ENCODE measurements around the gene NT5C. TPM values are rescaled to one million over a fixed set of nuclear protein-coding genes. Genes with fewer than 3 reads are reported as not detected.

Gene NT5C
- total RNA-seq (10 to 100 TPM; 13.6 to 27.2 TPM), polyA plus RNA-seq (10 to 100 TPM; 22.5 to 26.4 TPM)

DNA sequence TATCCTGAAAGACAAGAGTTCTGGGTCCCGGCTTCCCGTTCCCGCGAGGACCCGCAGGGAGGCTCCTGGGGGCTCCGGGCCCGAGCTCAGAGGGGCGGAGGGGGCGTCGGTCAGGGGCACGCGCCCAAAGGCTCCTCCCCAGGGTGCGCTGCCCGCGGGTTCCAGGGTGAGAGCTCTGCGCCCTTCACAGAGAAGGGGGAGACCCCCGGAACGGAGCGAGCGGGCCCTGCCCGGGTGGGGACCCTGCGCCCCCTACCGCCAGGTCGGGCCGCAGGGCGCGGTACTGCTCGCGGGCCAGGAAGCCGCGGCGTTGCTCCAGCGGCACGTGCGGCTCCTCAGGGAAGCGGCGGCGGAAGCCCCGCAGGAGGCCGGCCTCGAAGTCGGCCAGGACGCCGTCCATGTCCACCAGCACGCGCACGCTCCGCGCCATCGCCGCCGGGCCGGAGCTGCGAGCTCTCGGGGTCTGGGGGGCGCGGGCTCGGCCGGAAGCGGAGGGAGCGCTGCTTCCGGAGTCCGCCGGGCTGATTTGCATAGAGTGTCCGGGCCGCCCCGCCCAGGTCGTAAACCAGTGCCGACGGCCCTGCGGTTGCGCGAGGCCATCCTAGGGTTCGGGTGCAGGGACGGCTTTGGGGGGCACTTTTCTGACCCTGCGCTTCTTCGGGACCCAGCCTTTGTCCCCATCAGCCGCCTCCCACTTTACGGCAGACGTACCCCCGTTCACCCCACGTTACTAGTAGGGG, at the start of gene NT5C:
Gene NT5C (minus strand): TSS at position 465 of the 740 bp plus-strand sequence. CDS start 35 bp downstream, at position 430.
- H3K4me3 ChIP-seq (ENCODE audit: low read depth in 1 of 3, low read length in 3 of 3) = peak within 1 kb of the TSS; percentile 49 to 95 (median 81)
- H3K9me3 ChIP-seq (ENCODE audit: control insufficient read depth in 4 of 4, low read length in 3 of 4) = no peaks in the 10 kb centered on the region
- peaks cover 0 to 14% (median 5%) of the 10 kb centered on the region in 4 donors for H3K36me3 ChIP-seq (ENCODE audit: control insufficient read depth in 4 of 4, insufficient read depth in 3 of 4, low read depth in 1 of 4, low read length in 3 of 4)
- H3K27me3 ChIP-seq (ENCODE audit: control insufficient read depth in 4 of 4, insufficient read depth in 4 of 4, low read length in 3 of 4) = no peaks in the 10 kb centered on the region
- H3K27ac ChIP-seq (ENCODE audit: low read depth in 1 of 2, low read length in 2 of 2) = peak within 1 kb of the TSS; percentile 61 to 80
- TF ChIP-seq RXRA (IDR thresholded peaks at IDR 0.05) (peak in 1 of 2 donors; percentile 44), NR2F2 (IDR thresholded peaks at IDR 0.05) (no peak), GABPA (IDR thresholded peaks at IDR 0.05 in 1 of 2, conservative IDR thresholded peaks at IDR 0.05 in 1 of 2) (peak; percentile 59 to 85), RAD21 (IDR thresholded peaks at IDR 0.05) (peak in 1 of 2 donors; percentile 14), SP1 (IDR thresholded peaks at IDR 0.05) (no peak)
- TF ChIP-seq, protein P1, sequence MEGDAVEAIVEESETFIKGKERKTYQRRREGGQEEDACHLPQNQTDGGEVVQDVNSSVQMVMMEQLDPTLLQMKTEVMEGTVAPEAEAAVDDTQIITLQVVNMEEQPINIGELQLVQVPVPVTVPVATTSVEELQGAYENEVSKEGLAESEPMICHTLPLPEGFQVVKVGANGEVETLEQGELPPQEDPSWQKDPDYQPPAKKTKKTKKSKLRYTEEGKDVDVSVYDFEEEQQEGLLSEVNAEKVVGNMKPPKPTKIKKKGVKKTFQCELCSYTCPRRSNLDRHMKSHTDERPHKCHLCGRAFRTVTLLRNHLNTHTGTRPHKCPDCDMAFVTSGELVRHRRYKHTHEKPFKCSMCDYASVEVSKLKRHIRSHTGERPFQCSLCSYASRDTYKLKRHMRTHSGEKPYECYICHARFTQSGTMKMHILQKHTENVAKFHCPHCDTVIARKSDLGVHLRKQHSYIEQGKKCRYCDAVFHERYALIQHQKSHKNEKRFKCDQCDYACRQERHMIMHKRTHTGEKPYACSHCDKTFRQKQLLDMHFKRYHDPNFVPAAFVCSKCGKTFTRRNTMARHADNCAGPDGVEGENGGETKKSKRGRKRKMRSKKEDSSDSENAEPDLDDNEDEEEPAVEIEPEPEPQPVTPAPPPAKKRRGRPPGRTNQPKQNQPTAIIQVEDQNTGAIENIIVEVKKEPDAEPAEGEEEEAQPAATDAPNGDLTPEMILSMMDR (IDR thresholded peaks at IDR 0.05; ENCODE audit: low read depth, low read length, missing input control) = peak; percentile 39
- under 1% methylated on average over 82 of the region's 82 CpGs for WGBS
- peak; percentile 80 for DNase-seq (ENCODE audit: low spot score)
- H3K9ac ChIP-seq (ENCODE audit: low read depth in 1 of 2, low read length in 2 of 2) = no peak within 1 kb of the TSS
- peaks cover 0 to 2% (median 1%) of the 10 kb centered on the region in 4 donors for H3K4me1 ChIP-seq (ENCODE audit: control insufficient read depth in 4 of 4, insufficient read depth in 4 of 4, low read length in 3 of 4)

DNA sequence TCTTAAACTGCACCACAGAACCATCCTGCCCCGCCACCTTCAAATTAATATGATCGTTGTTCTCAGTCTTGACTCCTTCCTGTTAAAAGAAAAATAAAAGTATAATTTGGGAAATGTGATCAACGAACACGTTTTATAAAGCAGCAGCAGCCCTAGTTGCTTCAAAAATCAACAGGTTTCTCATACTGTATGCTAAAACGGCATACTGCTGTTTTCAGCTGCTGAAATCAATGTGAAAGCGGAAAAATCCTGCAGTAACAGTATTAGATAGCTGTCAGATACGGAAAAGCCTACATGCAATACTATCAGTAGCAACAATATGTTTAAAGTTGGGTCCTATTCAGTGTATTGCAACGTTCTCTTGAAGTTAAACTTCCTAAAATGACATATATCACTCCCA, 49.6 kb upstream of the NT5C start:
- Histone ChIP-seq H3K27ac (ENCODE audit: low read depth in 1 of 2, low read length in 2 of 2) (peak overlapping the region; percentile 91 to 93), H3K36me3 (ENCODE audit: control insufficient read depth in 4 of 4, insufficient read depth in 3 of 4, low read depth in 1 of 4, low read length in 3 of 4) (peaks cover 6 to 12% (median 9%) of the 10 kb centered on the region in 4 donors), H3K9ac (ENCODE audit: low read depth in 1 of 2, low read length in 2 of 2) (peak overlapping the region; percentile 78 to 85), H3K4me1 (ENCODE audit: control insufficient read depth in 4 of 4, insufficient read depth in 4 of 4, low read length in 3 of 4) (peaks cover 0 to 16% (median 6%) of the 10 kb centered on the region in 4 donors), H3K27me3 (ENCODE audit: control insufficient read depth in 4 of 4, insufficient read depth in 4 of 4, low read length in 3 of 4) (no peaks in the 10 kb centered on the region), H3K9me3 (ENCODE audit: control insufficient read depth in 4 of 4, low read length in 3 of 4) (no peaks in the 10 kb centered on the region), H3K4me3 (ENCODE audit: low read depth in 1 of 3, low read length in 3 of 3) (peak overlapping the region; percentile 88 to 98 (median 89))
- no peak for DNase-seq (ENCODE audit: low spot score)
- 11% methylated on average over 8 of the region's 8 CpGs for WGBS
- TF ChIP-seq, protein P2, sequence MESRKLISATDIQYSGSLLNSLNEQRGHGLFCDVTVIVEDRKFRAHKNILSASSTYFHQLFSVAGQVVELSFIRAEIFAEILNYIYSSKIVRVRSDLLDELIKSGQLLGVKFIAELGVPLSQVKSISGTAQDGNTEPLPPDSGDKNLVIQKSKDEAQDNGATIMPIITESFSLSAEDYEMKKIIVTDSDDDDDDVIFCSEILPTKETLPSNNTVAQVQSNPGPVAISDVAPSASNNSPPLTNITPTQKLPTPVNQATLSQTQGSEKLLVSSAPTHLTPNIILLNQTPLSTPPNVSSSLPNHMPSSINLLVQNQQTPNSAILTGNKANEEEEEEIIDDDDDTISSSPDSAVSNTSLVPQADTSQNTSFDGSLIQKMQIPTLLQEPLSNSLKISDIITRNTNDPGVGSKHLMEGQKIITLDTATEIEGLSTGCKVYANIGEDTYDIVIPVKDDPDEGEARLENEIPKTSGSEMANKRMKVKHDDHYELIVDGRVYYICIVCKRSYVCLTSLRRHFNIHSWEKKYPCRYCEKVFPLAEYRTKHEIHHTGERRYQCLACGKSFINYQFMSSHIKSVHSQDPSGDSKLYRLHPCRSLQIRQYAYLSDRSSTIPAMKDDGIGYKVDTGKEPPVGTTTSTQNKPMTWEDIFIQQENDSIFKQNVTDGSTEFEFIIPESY (IDR thresholded peaks at IDR 0.05) = no peak
- TF ChIP-seq NR2F2 (IDR thresholded peaks at IDR 0.05) = no peak
- TF ChIP-seq, protein P3, sequence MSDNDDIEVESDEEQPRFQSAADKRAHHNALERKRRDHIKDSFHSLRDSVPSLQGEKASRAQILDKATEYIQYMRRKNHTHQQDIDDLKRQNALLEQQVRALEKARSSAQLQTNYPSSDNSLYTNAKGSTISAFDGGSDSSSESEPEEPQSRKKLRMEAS (IDR thresholded peaks at IDR 0.05) = no peak
- TF ChIP-seq YY1 (IDR thresholded peaks at IDR 0.05) = no peak
- TF ChIP-seq, protein P4, sequence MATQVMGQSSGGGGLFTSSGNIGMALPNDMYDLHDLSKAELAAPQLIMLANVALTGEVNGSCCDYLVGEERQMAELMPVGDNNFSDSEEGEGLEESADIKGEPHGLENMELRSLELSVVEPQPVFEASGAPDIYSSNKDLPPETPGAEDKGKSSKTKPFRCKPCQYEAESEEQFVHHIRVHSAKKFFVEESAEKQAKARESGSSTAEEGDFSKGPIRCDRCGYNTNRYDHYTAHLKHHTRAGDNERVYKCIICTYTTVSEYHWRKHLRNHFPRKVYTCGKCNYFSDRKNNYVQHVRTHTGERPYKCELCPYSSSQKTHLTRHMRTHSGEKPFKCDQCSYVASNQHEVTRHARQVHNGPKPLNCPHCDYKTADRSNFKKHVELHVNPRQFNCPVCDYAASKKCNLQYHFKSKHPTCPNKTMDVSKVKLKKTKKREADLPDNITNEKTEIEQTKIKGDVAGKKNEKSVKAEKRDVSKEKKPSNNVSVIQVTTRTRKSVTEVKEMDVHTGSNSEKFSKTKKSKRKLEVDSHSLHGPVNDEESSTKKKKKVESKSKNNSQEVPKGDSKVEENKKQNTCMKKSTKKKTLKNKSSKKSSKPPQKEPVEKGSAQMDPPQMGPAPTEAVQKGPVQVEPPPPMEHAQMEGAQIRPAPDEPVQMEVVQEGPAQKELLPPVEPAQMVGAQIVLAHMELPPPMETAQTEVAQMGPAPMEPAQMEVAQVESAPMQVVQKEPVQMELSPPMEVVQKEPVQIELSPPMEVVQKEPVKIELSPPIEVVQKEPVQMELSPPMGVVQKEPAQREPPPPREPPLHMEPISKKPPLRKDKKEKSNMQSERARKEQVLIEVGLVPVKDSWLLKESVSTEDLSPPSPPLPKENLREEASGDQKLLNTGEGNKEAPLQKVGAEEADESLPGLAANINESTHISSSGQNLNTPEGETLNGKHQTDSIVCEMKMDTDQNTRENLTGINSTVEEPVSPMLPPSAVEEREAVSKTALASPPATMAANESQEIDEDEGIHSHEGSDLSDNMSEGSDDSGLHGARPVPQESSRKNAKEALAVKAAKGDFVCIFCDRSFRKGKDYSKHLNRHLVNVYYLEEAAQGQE (IDR thresholded peaks at IDR 0.05) = no peak
- no peak for TF ChIP-seq HNF4G (IDR thresholded peaks at IDR 0.05)
- no peak for TF ChIP-seq RAD21 (IDR thresholded peaks at IDR 0.05)
- no peak for TF ChIP-seq JUND (IDR thresholded peaks at IDR 0.05)

Measured in liver (tissue), 9 donors.